Activated CD8-positive, alpha-beta memory T cell treated with anti-CD3 and anti-CD28 coated beads for 36 hours (primary cell): Measurements from ENCODE around the gene TRAPPC13. TPM values are rescaled to one million over a fixed set of nuclear protein-coding genes. Genes with fewer than 3 reads are reported as not detected.
"Not testable (repeated sequence)": the region's sequence is repeated elsewhere in the genome, so short reads cannot be mapped to it uniquely, and the experiment has no call there.

Experiments
- CTCF ChIA-PET: fragments of 350-600 bp; sonication (Branson Sonifier 250); formaldehyde crosslinking; loops from one replicate; lab custom pipeline; 2021; ENCODE audit warnings: antibody characterized with exemption; lab: Charles Lee
- POLR2A ChIA-PET: fragments of 350-600 bp; sonication (Branson Sonifier 250); formaldehyde crosslinking; loops from one replicate; lab custom pipeline; 2021; ENCODE audit warnings: antibody characterized with exemption; lab: Charles Lee
- total RNA-seq, 2 experiments: library from RNA; stranded (reverse); gene quantifications; one replicate each; pipeline ENCODE4 v1.2.3, GENCODE V29; 2021

Gene TRAPPC13
- total RNA-seq = 10 to 100 TPM; 20.9 to 21.9 TPM

GRCh38 chr5:65624571-65625555 is at the start of gene TRAPPC13, which contains the start of gene SHLD3:
Gene TRAPPC13, plus strand, starts transcription at chr5:65625027. Its CDS starts 34 bp downstream, at chr5:65625061.
Gene SHLD3, plus strand, starts transcription at chr5:65625027. Its CDS starts 4,561 bp downstream, at chr5:65629588.
- ChIA-PET CTCF (interaction anchor here (1.1 kb wide), 1 partner anchor 43 kb away, joined by 3 read pairs; no protein-coding TSS in a partner anchor), POLR2A (interaction anchor here (1.2 kb wide), 1 partner anchor 62 kb away, joined by 3 read pairs; the partner anchor contains the start of gene CENPK)

GRCh38 chr5:65577141-65577540 is 47.7 kb upstream of the TRAPPC13 start:
- POLR2A ChIA-PET = no interaction called here
- CTCF ChIA-PET = no interaction called here

- ChIA-PET POLR2A (no interaction called here), CTCF (no interaction called here)
These were observed 36.1 kb upstream of the TRAPPC13 start for GRCh38 chr5:65588694-65589093.

- CTCF ChIA-PET, POLR2A ChIA-PET: not testable (repeated sequence)
These were observed 23.1 kb upstream of the TRAPPC13 start for GRCh38 chr5:65601761-65602160.

- CTCF ChIA-PET = no interaction called here
- POLR2A ChIA-PET = interaction anchor here (0.5 kb wide), 1 partner anchor 548 kb away, joined by 4 read pairs; no protein-coding TSS in a partner anchor
These were observed 13.3 kb upstream of the TRAPPC13 start for GRCh38 chr5:65611524-65611923.

GRCh38 chr5:65612298-65612907 is 12.4 kb upstream of the TRAPPC13 start:
- ChIA-PET POLR2A (no interaction called here), CTCF (no interaction called here)

GRCh38 chr5:65620021-65620420 is 4.8 kb upstream of the TRAPPC13 start:
- ChIA-PET CTCF (no interaction called here), POLR2A (no interaction called here)

GRCh38 chr5:65621961-65622360 is 2.9 kb upstream of the TRAPPC13 start:
- CTCF ChIA-PET, POLR2A ChIA-PET: not testable (repeated sequence)

GRCh38 chr5:65623482-65623881 is 1.3 kb upstream of the TRAPPC13 start:
- CTCF ChIA-PET = interaction anchor here (1.1 kb wide), 1 partner anchor 42 kb away, joined by 3 read pairs; no protein-coding TSS in a partner anchor
- POLR2A ChIA-PET = interaction anchor here (0.6 to 0.9 kb wide), 2 partner anchors 34 to 60 kb away, joined by 3 to 8 read pairs; partner anchors contain the start of genes CENPK and PPWD1

- ChIA-PET CTCF (interaction anchor here (1.1 kb wide), 1 partner anchor 42 kb away, joined by 3 read pairs; no protein-coding TSS in a partner anchor), POLR2A (interaction anchor here (0.6 to 0.9 kb wide), 2 partner anchors 33 to 61 kb away, joined by 3 to 8 read pairs; partner anchors contain the start of genes CENPK and PPWD1)
These were observed 729 bp upstream of the TRAPPC13 start, which contains the start of gene TRIM23 for GRCh38 chr5:65624025-65624570. Gene TRIM23, minus strand, starts transcription at chr5:65624333. Its CDS starts 59 bp downstream, at chr5:65624274.

GRCh38 chr5:65625743-65626142 is 916 bp downstream of the TRAPPC13 start:
- ChIA-PET POLR2A (interaction anchor here (1.2 kb wide), 1 partner anchor 63 kb away, joined by 3 read pairs; the partner anchor contains the start of gene CENPK), CTCF (no interaction called here)

GRCh38 chr5:65630981-65631380 is 6.2 kb downstream of the TRAPPC13 start:
- CTCF ChIA-PET = no interaction called here
- POLR2A ChIA-PET = no interaction called here

GRCh38 chr5:65640240-65640639 is 15.4 kb downstream of the TRAPPC13 start:
- ChIA-PET POLR2A (no interaction called here), CTCF (no interaction called here)

- ChIA-PET POLR2A (no interaction called here), CTCF (no interaction called here)
These were observed 22.1 kb downstream of the TRAPPC13 start for GRCh38 chr5:65646938-65647337.

GRCh38 chr5:65647941-65648340 is 23.1 kb downstream of the TRAPPC13 start:
- CTCF ChIA-PET = no interaction called here
- POLR2A ChIA-PET = no interaction called here

- POLR2A ChIA-PET = no interaction called here
- CTCF ChIA-PET = interaction anchor here (0.6 kb wide), 1 partner anchor 50 kb away, joined by 3 read pairs; no protein-coding TSS in a partner anchor
These were observed 26.3 kb downstream of the TRAPPC13 start for GRCh38 chr5:65651144-65651543.

GRCh38 chr5:65654713-65655112 is 29.9 kb downstream of the TRAPPC13 start:
- ChIA-PET POLR2A (no interaction called here), CTCF (no interaction called here)

GRCh38 chr5:65663804-65664521 is 39.1 kb downstream of the TRAPPC13 start:
- ChIA-PET CTCF (no interaction called here), POLR2A (no interaction called here)

GRCh38 chr5:65668696-65669095 is 43.9 kb downstream of the TRAPPC13 start:
- CTCF ChIA-PET = no interaction called here
- POLR2A ChIA-PET = no interaction called here
